Endothelial cell of umbilical vein (primary cell): ENCODE data around the gene HPDL. TPM values are rescaled to one million over a fixed set of nuclear protein-coding genes. Genes with fewer than 3 reads are reported as not detected.

Experiments used
- BruUV-seq: library from RNA; stranded (reverse); fragments of 400-500 nt; replicated peaks from 2 replicates; lab custom pipeline; 2021; lab: Mats Ljungman, UMichigan
- CTCF ChIA-PET: fragments of 300-600, 350-600 bp; sonication (Branson Sonifier 250); formaldehyde crosslinking; loops from one replicate; lab custom pipeline; 2021; ENCODE audit warnings: antibody characterized with exemption, inconsistent platforms; lab: Charles Lee
- POLR2A ChIA-PET: fragments of 300-600, 350-600 bp; sonication (Branson Sonifier 250); formaldehyde crosslinking; loops from one replicate; lab custom pipeline; 2021; ENCODE audit warnings: antibody characterized with exemption, inconsistent platforms; lab: Charles Lee
- DNase-seq: peaks from one replicate; pipeline ENCODE4 v3.0.0-alpha.2; 2011; ENCODE audit warnings: low read depth, low spot score
- FAIRE-seq: peaks from 2 replicates; lab custom pipeline; 2011; peaks lifted over from hg19 to GRCh38; lab: Jason Lieb, UNC
- H2AFZ ChIP-seq: 2 replicates; pipeline ENCODE4 v1.6.0; 2012; ENCODE audit warnings: low read depth, low read length, control low read depth, inconsistent platforms
- H3K27ac ChIP-seq: 2 replicates; pipeline ENCODE4 v1.5.1; 2011; ENCODE audit warnings: low read depth, mild to moderate bottlenecking, control low read depth, low read length, moderate library complexity; ENCODE audit not compliant: insufficient read depth
- H3K27me3 ChIP-seq, 2 experiments: 2 replicates each; pipeline versions ENCODE4 v1.6.0 to v1.6.1; 2011; ENCODE audit warnings: low read length in 2 of 2, mixed read lengths in 1 of 2; ENCODE audit not compliant: control insufficient read depth in 2 of 2, insufficient read depth in 2 of 2
- H3K36me3 ChIP-seq, 2 experiments: 2 replicates in 1 of 2; 3 replicates in 1 of 2; pipeline ENCODE4 v1.5.1; 2011; ENCODE audit warnings: low read length in 2 of 2, mild to moderate bottlenecking in 1 of 2, moderate library complexity in 1 of 2; ENCODE audit not compliant: control insufficient read depth in 2 of 2, insufficient read depth in 2 of 2; ENCODE audit errors: extremely low read depth in 1 of 2
- H3K4me1 ChIP-seq: 3 replicates; pipeline ENCODE4 v1.5.1; 2011; ENCODE audit warnings: mild to moderate bottlenecking, low read length; ENCODE audit not compliant: control insufficient read depth, insufficient read depth; ENCODE audit errors: extremely low read depth
- H3K4me2 ChIP-seq: 2 replicates; pipeline ENCODE4 v1.6.1; 2011; ENCODE audit warnings: low read length, control low read depth, mixed read lengths; ENCODE audit not compliant: insufficient read depth
- H3K4me3 ChIP-seq, 3 experiments: fragments of 200-600 bp in 1 of 3; sonication (generic), shearing (Covaris generic) in 1 of 3; replicated peaks in 1 of 3; 2 replicates each; pipeline ENCODE4 v1.5.1; 2011 to 2016; ENCODE audit warnings: control low read depth in 3 of 3, low read length in 3 of 3, mild to moderate bottlenecking in 2 of 3, inconsistent platforms in 1 of 3, low read depth in 1 of 3, moderate library complexity in 1 of 3; ENCODE audit not compliant: insufficient read depth in 1 of 3
- H3K79me2 ChIP-seq: 2 replicates; pipeline ENCODE4 v1.6.0; 2012; ENCODE audit warnings: low read length, inconsistent platforms; ENCODE audit not compliant: control insufficient read depth, insufficient read depth
- H3K9ac ChIP-seq: replicated peaks from 2 replicates; pipeline ENCODE3; 2011; ENCODE audit warnings: low read length, control low read depth; ENCODE audit not compliant: insufficient read depth; ENCODE audit errors: extremely low read depth
- H3K9me1 ChIP-seq: replicated peaks from 3 replicates; pipeline ENCODE4 v1.6.0; 2011; ENCODE audit warnings: mild to moderate bottlenecking, low read length; ENCODE audit not compliant: control insufficient read depth, insufficient read depth; ENCODE audit errors: extremely low read depth
- H3K9me3 ChIP-seq: replicated peaks from 2 replicates; pipeline ENCODE4 v1.5.1; 2012; ENCODE audit warnings: low read length, inconsistent platforms; ENCODE audit not compliant: control insufficient read depth, insufficient read depth
- H4K20me1 ChIP-seq: replicated peaks from 2 replicates; pipeline ENCODE3; 2011; ENCODE audit warnings: mild to moderate bottlenecking, low read length; ENCODE audit not compliant: control insufficient read depth, insufficient read depth; ENCODE audit errors: extremely low read depth
- CTCF ChIP-seq, 2 donors: IDR thresholded peaks; 1 replicate in 1 of 2; 2 replicates in 1 of 2; pipeline ENCODE4 v1.5.1; 2011; ENCODE audit warnings: low read length in 2 of 2, mild to moderate bottlenecking in 2 of 2, moderate library complexity in 2 of 2, control low read depth in 1 of 2, inconsistent platforms in 1 of 2, low read depth in 1 of 2; ENCODE audit not compliant: insufficient read depth in 1 of 2; ENCODE audit errors: extremely low read depth in 1 of 2
- EZH2 ChIP-seq: IDR thresholded peaks from 2 replicates; pipeline ENCODE4 v1.6.1; 2012; ENCODE audit warnings: borderline replicate concordance, low read depth, mild to moderate bottlenecking, moderate library complexity, low read length, inconsistent platforms; ENCODE audit not compliant: severe bottlenecking
- FOS ChIP-seq: IDR thresholded peaks from 2 replicates; pipeline ENCODE4 v1.6.1; 2011; ENCODE audit warnings: mild to moderate bottlenecking, low read length, moderate library complexity, borderline replicate concordance; ENCODE audit not compliant: insufficient read depth
- GATA2 ChIP-seq: IDR thresholded peaks from 2 replicates; pipeline ENCODE4 v1.7.0; 2011; ENCODE audit warnings: low read depth, mild to moderate bottlenecking, moderate library complexity, mixed read lengths, low read length; ENCODE audit not compliant: insufficient read length, insufficient read depth
- JUN ChIP-seq: IDR thresholded peaks from 2 replicates; pipeline ENCODE4 v1.6.1; 2011; ENCODE audit warnings: borderline replicate concordance, low read depth; ENCODE audit not compliant: insufficient read length, insufficient read depth
- MYC ChIP-seq: IDR thresholded peaks from one replicate; pipeline ENCODE4 v1.6.1; 2011; ENCODE audit warnings: mild to moderate bottlenecking, low read depth, low read length
- POLR2A ChIP-seq: IDR thresholded peaks from 2 replicates; pipeline ENCODE4 v1.6.1; 2012; ENCODE audit warnings: low read depth, mild to moderate bottlenecking, control low read depth, low read length
- POLR2AphosphoS5 ChIP-seq: IDR thresholded peaks from 2 replicates; pipeline ENCODE4 v1.6.1; 2012; ENCODE audit warnings: low read depth, mild to moderate bottlenecking, control low read depth, low read length, moderate library complexity; ENCODE audit not compliant: insufficient read depth
- dilution Hi-C: fragments of 300-500 bp; cut with MboI; formaldehyde crosslinking; loops from one replicate; pipeline ENCODE4 v1.15.0; 2019; ENCODE audit warnings: low sequenced_read_pairs; ENCODE audit not compliant: extremely low pct_ligation_motif_present
- intact Hi-C: fragments of 100-400 bp; cut with micrococcal nuclease; formaldehyde crosslinking; loops from one replicate; pipeline ENCODE4 v1.10.0; 2022
- polyA plus RNA-seq, 4 experiments: library from polyadenylated mRNA; depleted of rRNA in 3 of 4; stranded (reverse) in 3 of 4; unstranded in 1 of 4; fragments of >200 nt; gene quantifications; 2 replicates each; pipeline versions ENCODE4 v1.2.1 to v1.2.3, GENCODE V29; 2011 to 2012; ENCODE audit warnings: missing spikeins in 1 of 4
- total RNA-seq: library from RNA; stranded (reverse); gene quantifications from 2 replicates; pipeline ENCODE4 v1.2.3, GENCODE V29; 2021
- TF ChIP-seq, protein P1 (sequence below): IDR thresholded peaks from 2 replicates; pipeline ENCODE4 v1.6.1; 2011; ENCODE audit not compliant: insufficient read depth, insufficient read length

Gene HPDL
- total and polyA plus RNA-seq, 2 donors (not counting 3 experiments of a cell fraction or from before 2014, with no cell fraction given), result 3.4 to 5.9 TPM

DNA sequence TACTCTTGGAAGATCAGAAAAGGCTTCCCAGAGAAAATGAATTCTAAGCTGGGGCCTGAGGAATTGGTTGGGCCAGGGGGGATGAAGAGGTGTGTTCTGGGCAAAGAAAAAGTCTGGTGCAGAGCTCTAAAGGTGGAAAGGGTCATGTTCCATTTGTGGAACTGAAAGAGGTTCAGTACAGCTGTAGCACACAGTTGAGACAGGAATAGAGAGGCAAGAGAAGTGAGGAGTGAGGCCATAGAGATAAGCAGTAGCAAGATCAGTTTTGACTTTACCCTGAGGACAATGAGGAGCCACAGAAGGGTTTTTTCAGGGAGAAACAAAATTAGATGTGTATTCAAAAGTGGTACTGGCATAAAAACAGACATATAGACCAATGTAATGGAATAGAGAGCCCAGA lies 43.9 kb downstream of the HPDL start:
- FAIRE-seq (no peak), DNase-seq (no peak)
- Histone ChIP-seq H3K79me2 (no peaks in the 10 kb centered on the region), H3K4me3 (no peak overlapping the region), H3K4me1 (no peaks in the 10 kb centered on the region), H3K9me3 (no peaks in the 10 kb centered on the region), H3K27me3 (peaks cover 0 to 1% of the 10 kb centered on the region in 2 experiments), H2AFZ (no peak overlapping the region), H3K36me3 (no peaks in the 10 kb centered on the region), H3K9me1 (no peaks in the 10 kb centered on the region), H3K9ac (no peak overlapping the region), H4K20me1 (no peaks in the 10 kb centered on the region), H3K27ac (no peak overlapping the region), H3K4me2 (no peak overlapping the region)
- no TSS peak for BruUV-seq
- dilution Hi-C loops (loop anchor here (25.0 kb wide), 1 partner anchor 117 kb away; the partner anchor contains the start of gene TESK2), intact Hi-C loops (no loop called here)
- TF ChIP-seq GATA2 (no peak), CTCF (IDR thresholded peaks at IDR 0.05; ENCODE audit: extremely low read depth in 1 of 2, insufficient read depth in 1 of 2, low read depth in 1 of 2, low read length in 2 of 2) (no peak), JUN (no peak), EZH2 (no peak), POLR2AphosphoS5 (no peak), MYC (no peak), FOS (no peak), POLR2A (no peak)
- TF ChIP-seq, protein P1, sequence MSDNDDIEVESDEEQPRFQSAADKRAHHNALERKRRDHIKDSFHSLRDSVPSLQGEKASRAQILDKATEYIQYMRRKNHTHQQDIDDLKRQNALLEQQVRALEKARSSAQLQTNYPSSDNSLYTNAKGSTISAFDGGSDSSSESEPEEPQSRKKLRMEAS, result no peak
- POLR2A ChIA-PET, result no interaction called here
- CTCF ChIA-PET, result interaction anchor here (1.2 to 2.0 kb wide), 3 partner anchors 10 to 356 kb away, joined by 3 to 7 read pairs (median 6); partner anchors contain the start of gene TESK2
